ENCODE measurements around the gene PLEKHA4. TPM values are rescaled to one million over a fixed set of nuclear protein-coding genes. Genes with fewer than 3 reads are reported as not detected.
"Not testable (repeated sequence)": the region's sequence is repeated elsewhere in the genome, so short reads cannot be mapped to it uniquely, and the experiment has no call there.

Gene PLEKHA4
- polyA plus RNA-seq (2013, experiment 1 of 2; ENCODE audit: insufficient read length), result 11.2 TPM
- 13.1 TPM for polyA plus RNA-seq (2013, experiment 2 of 2; ENCODE audit: insufficient read length)

- peak; percentile 53 for DNase-seq
Measured at GRCh38 chr19:48868114-48868886, at the start of gene PLEKHA4. PLEKHA4 (minus strand) TSS chr19:48868617; CDS start chr19:48867620, 997 bp downstream.

GRCh38 chr19:48918071-48918470, 49.7 kb upstream of the PLEKHA4 start:
- DNase-seq, result no peak

- DNase-seq, result no peak
Measured at GRCh38 chr19:48915757-48916156, 47.3 kb upstream of the PLEKHA4 start.

GRCh38 chr19:48914181-48914580, 45.8 kb upstream of the PLEKHA4 start:
- no peak for DNase-seq

GRCh38 chr19:48913114-48913889, 44.9 kb upstream of the PLEKHA4 start:
- no peak for DNase-seq

GRCh38 chr19:48910803-48911202, 42.4 kb upstream of the PLEKHA4 start:
- no peak for DNase-seq

- not testable (repeated sequence) for DNase-seq
Measured at GRCh38 chr19:48909424-48910077, 41.1 kb upstream of the PLEKHA4 start.

- DNase-seq, result no peak
Measured at GRCh38 chr19:48907671-48908070, 39.3 kb upstream of the PLEKHA4 start.

GRCh38 chr19:48906324-48906723, 37.9 kb upstream of the PLEKHA4 start:
- DNase-seq, result no peak

GRCh38 chr19:48905664-48906063, 37.2 kb upstream of the PLEKHA4 start:
- no peak for DNase-seq

GRCh38 chr19:48903788-48904187, 35.4 kb upstream of the PLEKHA4 start:
- DNase-seq, result not testable (repeated sequence)

- not testable (repeated sequence) for DNase-seq
Measured at GRCh38 chr19:48902291-48902690, 33.9 kb upstream of the PLEKHA4 start.

- peak; percentile 35 for DNase-seq
Measured at GRCh38 chr19:48900477-48901406, 32.3 kb upstream of the PLEKHA4 start.

- DNase-seq, result peak; percentile 99
Measured at GRCh38 chr19:48899781-48900476, 31.5 kb upstream of the PLEKHA4 start, which contains the start of gene NUCB1. NUCB1 (plus strand) TSS chr19:48900312; CDS start chr19:48900797, 485 bp downstream.

- not testable (repeated sequence) for DNase-seq
Measured at GRCh38 chr19:48899386-48899749, 31.0 kb upstream of the PLEKHA4 start.

GRCh38 chr19:48897181-48897580, 28.8 kb upstream of the PLEKHA4 start:
- DNase-seq, result no peak

GRCh38 chr19:48896191-48896720, 27.8 kb upstream of the PLEKHA4 start:
- DNase-seq, result peak; percentile 47

- no peak for DNase-seq
Measured at GRCh38 chr19:48895226-48895625, 26.8 kb upstream of the PLEKHA4 start.

GRCh38 chr19:48890551-48890950, 22.1 kb upstream of the PLEKHA4 start:
- DNase-seq, result no peak

GRCh38 chr19:48889496-48889895, 21.1 kb upstream of the PLEKHA4 start:
- DNase-seq, result not testable (repeated sequence)
